Measurements from ENCODE around the gene CDSN. TPM values are rescaled to one million over a fixed set of nuclear protein-coding genes. Genes with fewer than 3 reads are reported as not detected.
A peak's percentile ranks its signal among the peaks of the same experiment; 100 is the strongest.

CDSN gene
- polyA plus RNA-seq, 1 donor, result not detected

DNA sequence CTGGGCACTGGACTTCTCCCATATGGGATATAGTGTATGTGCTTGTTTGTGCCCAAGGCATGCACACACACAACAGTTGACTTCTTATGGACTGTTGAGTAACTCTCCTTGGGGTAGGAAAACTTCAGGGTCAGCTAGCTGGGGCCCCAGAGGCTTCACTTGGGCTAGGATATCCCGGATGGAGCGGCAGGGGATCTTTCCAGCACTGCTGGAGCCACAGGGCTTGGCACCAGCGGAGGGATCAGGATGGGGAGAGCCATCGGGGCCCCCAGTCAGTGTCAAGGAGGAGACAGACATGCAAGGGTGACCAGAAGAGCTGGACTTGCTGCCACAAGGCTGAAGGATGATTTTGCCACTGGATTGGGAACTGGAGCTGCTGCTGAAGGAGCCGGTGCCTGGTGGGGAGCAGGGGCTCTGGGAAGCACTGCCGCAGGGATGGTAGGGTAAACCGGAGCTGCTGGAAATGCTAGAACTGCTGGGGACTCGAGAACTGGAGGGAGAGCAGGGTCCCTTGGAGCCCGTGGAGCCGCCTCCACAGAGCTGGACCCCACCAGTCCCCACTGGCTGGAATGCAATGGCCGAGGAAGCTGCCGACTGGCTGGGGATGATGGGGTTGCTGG, 4.2 kb downstream of the CDSN start:
- DNase-seq, result no peak

DNA sequence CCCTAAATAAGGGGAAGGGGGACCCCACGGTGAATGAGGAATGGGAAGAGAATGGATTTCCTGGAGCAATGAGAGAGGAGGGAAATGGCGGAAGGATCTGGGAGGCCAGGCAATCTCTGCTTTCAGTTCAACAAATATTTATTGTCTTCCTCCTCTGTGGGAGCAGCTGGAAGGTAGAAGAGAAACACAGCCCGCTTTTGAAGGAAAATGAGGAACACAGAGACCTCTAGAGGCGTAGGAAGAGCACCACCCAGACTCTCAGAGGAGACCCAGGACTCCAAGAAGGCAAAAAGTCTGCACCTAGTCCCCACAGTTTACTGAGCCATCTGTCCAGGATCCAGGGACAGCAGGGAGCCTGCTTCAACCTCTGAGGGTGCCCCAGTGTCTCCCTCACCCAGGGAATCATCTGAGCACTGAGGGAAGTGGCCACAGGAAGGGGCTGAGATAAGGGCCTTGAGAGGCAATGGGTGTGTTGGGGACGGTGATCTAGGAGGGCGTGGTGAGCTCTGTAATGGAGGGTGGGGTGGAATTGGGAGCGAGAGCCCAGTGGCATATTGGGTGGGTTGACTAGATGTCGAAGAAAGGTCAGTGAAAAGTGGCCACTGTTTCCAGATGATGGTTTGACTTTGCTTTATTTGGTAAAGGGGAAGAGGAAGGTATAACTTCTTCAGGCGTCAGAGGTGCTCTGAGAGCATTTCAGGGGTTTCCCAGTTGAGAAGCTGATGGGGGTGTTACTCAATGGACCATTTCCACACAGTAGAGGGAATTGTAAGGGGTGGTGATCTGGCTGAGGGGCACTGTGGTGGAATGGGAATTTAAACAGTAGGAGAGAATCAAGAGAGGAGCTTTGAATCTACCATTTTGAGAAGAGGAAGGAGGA, 5.0 kb downstream of the CDSN start:
- no peak for DNase-seq

DNA sequence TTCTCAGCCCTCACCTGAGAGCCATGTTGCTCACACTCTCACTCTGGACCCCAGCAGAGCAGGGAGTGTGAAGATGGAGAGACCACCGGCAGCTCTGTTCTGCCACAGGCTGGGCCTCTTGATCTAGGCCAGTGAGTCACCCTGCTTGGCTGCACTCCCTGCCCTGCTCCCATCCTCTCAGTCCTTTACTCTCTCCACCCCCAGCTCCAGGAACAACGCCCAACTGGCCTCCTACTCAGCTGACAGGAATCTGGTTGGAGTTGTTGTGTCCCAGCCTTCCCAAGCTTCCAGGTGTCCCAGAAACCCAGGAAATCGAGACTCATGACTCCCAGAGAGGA, 5.7 kb downstream of the CDSN start, which contains the start of gene PSORS1C1:
PSORS1C1 (plus strand) TSS at position 260 of the 338 bp plus-strand sequence. CDS start 14,833 bp downstream, outside the sequence.
- peak; percentile 81 for DNase-seq

GRCh38 chr6:31113861-31114540, 6.2 kb downstream of the CDSN start:
- no peak for DNase-seq

GRCh38 chr6:31112478-31112877, 7.8 kb downstream of the CDSN start, which contains the start of gene C6orf15:
Gene C6orf15, minus strand, starts transcription at chr6:31112575. Its CDS starts 20 bp downstream, at chr6:31112555.
- no peak for DNase-seq

- no peak for DNase-seq
Observed at GRCh38 chr6:31111712-31112111, 8.5 kb downstream of the CDSN start.

- no peak for DNase-seq
Observed at GRCh38 chr6:31110825-31111582, 9.2 kb downstream of the CDSN start.

GRCh38 chr6:31107052-31107451, 13.2 kb downstream of the CDSN start:
- DNase-seq, result no peak

- DNase-seq, result no peak
Observed at GRCh38 chr6:31103136-31103535, 17.1 kb downstream of the CDSN start.

- no peak for DNase-seq
Observed at GRCh38 chr6:31098449-31098938, 21.8 kb downstream of the CDSN start.

GRCh38 chr6:31096656-31097055, 23.6 kb downstream of the CDSN start:
- no peak for DNase-seq

GRCh38 chr6:31096215-31096614, 24.0 kb downstream of the CDSN start:
- no peak for DNase-seq

GRCh38 chr6:31094389-31094881, 25.8 kb downstream of the CDSN start:
- DNase-seq, result no peak

- DNase-seq, result no peak
Observed at GRCh38 chr6:31092769-31093505, 27.3 kb downstream of the CDSN start.

DNA sequence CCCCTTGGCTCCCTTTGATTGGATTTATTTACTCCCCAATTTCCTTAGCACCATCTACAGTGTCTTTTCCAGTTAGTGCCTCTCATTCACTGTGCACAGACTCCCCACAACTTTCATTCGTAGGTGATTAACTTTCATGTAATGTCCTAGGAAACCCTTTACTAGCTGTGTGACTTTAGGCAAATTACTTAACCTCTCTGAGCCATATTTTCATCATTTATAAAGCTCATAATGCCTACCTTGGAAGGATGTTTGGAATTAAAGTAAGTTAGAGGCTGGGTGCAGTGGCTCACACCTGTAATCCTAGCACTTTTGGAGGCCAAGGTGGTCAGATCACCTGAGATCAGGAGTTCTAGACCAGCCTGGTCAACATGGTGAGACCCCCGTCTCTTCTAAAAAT, 28.0 kb downstream of the CDSN start:
- no peak for DNase-seq

- DNase-seq, result no peak
Observed at GRCh38 chr6:31091680-31092079, 28.6 kb downstream of the CDSN start.

GRCh38 chr6:31090973-31091364, 29.3 kb downstream of the CDSN start:
- DNase-seq, result no peak

DNA sequence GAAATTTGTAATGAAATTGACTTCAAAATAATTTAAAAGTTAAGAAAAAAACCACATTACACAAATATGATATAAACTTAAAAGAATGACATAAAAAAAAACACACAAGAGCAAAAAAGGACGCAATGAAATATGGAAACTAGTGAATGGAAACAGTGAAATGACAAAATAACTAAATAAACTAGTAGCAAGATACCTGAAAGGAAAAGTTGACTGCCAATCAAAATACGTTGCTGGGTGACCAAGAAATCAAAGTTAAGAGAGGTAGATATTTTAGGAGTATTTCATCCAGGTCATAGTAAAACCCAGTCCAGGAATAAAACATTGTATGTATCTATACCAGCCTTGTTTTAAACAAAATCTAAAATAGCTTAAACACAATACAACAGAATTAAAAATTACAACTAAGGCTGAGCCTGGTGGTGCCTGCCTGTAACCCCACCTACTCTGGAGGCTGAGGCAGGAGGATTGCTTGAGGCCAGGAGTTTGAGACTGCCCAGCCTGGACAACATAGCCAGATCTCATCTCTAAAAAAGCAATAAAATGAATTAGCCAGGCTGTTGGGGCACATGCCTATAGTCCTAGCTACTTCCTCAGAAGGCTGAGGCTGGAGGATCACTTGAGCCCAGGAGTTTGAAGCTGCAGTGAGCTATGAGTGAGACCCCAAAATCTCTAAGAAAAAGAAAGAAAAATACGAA, 29.8 kb downstream of the CDSN start:
- DNase-seq, result no peak

DNA sequence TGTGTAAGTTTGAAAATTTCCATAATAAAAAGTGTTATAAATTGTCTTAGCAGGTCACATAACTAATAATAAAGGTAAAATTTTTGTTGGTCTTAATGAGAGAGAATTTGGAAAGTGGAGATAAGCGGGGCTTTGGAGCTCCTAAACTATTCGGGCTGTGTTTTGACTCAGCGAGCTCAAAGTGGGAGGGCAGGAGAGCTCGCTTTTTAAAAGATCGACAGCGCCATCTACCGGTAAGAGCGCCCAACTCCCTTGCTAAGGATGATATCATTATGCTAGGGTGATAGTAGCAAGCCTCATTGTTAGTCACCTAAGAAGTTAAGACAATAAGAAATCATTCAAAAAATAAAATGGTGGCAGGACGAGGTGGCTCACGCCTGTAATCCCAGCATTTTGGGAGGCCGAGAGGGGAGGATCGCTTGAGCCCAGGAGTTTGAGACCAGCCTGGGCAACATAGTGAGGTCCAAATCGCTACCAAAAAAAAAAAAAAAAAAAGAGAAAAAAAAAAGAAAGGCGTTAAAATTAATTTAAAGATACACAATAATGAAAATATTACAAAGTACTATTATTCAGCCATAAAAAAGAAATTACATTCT, 32.7 kb downstream of the CDSN start:
- DNase-seq, result peak; percentile 86

DNA sequence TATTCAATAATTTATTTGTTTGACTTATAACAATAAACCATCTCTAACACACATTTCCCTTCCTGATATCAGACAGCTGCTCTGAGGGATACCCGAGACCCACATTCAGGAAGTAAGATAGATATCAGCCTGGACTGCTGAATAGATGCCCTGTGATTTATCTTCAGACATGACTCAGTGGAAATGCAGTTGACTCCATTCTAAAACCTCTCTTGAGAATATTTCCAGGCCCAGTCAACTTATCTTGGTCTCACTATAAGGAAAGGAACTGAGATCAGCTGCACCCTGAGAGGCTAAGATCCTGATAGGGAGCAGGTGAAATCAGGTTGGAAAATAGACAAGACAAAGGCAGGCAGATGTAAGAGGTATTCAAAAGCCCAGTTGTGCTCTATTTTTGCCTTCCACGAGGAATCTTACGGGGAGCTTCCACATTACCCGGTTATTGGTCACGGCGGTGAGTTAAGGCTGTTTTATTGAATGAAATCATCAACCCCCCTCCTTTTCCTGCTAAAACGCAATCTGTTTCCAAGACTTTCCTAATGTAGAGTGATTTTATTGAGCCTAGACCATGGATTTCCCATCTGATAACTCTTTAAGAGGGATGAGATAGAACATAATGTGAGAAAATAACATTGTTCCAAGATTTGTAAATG, 33.3 kb downstream of the CDSN start:
- DNase-seq, result no peak
